DMS 273 treated with DMSO at 0.1 percent for 48 hours (cell line): ENCODE measurements around the gene ZNF594.
"Not testable (repeated sequence)": the region's sequence is repeated elsewhere in the genome, so short reads cannot be mapped to it uniquely, and the experiment has no call there.

Experiments
- DNase-seq: peaks from one replicate; lab custom pipeline; 2025; lab: John Stamatoyannopoulos, UW

ZNF594 gene

GRCh38 chr17:5135726-5136579 lies 55.7 kb downstream of the ZNF594 start:
- DNase-seq = no peak

- DNase-seq = not testable (repeated sequence)
Observed at GRCh38 chr17:5135131-5135712, 56.4 kb downstream of the ZNF594 start.

GRCh38 chr17:5134571-5134970 lies 57.1 kb downstream of the ZNF594 start:
- not testable (repeated sequence) for DNase-seq

GRCh38 chr17:5133961-5134360 lies 57.7 kb downstream of the ZNF594 start:
- DNase-seq = not testable (repeated sequence)

GRCh38 chr17:5133311-5133710 lies 58.4 kb downstream of the ZNF594 start:
- no peak for DNase-seq

- DNase-seq = not testable (repeated sequence)
Observed at GRCh38 chr17:5132503-5133225, 59.0 kb downstream of the ZNF594 start.

GRCh38 chr17:5131799-5132502 lies 59.7 kb downstream of the ZNF594 start:
- not testable (repeated sequence) for DNase-seq

GRCh38 chr17:5131146-5131715 lies 60.4 kb downstream of the ZNF594 start:
- no peak for DNase-seq

- not testable (repeated sequence) for DNase-seq
Observed at GRCh38 chr17:5130687-5131086, 61.0 kb downstream of the ZNF594 start.

- not testable (repeated sequence) for DNase-seq
Observed at GRCh38 chr17:5130261-5130660, 61.4 kb downstream of the ZNF594 start.

GRCh38 chr17:5129770-5130169 lies 61.9 kb downstream of the ZNF594 start:
- DNase-seq = not testable (repeated sequence)
